GM12891 (cell line): ENCODE results near the gene BMPER.

Experiments
- POLR2A ChIP-seq: IDR thresholded peaks from 2 replicates; pipeline ENCODE4 v1.6.1; 2011; ENCODE audit warnings: low read depth, low read length, control low read depth
- POLR2AphosphoS5 ChIP-seq: IDR thresholded peaks from 2 replicates; pipeline ENCODE4 v1.6.1; 2011; ENCODE audit warnings: low read depth, low read length, control low read depth
- SPI1 ChIP-seq: IDR thresholded peaks from 2 replicates; pipeline ENCODE4 v1.6.1; 2011; ENCODE audit warnings: low read depth, low read length, control low read depth

- TF ChIP-seq POLR2AphosphoS5 (no peak), POLR2A (no peak), SPI1 (no peak)
These were observed 226.0 kb downstream of the BMPER start for GRCh38 chr7:34131371-34131770.
